GM12873 (cell line): ENCODE measurements around the gene UBE2I.

ENCODE experiments used
- TF ChIP-seq, protein P1 (sequence below): IDR thresholded peaks from 2 replicates; pipeline ENCODE4 v1.5.1; 2012; ENCODE audit warnings: low read depth, mild to moderate bottlenecking, moderate library complexity, low read length, control low read depth; ENCODE audit not compliant: insufficient read depth; ENCODE audit errors: missing control alignments

UBE2I gene

DNA sequence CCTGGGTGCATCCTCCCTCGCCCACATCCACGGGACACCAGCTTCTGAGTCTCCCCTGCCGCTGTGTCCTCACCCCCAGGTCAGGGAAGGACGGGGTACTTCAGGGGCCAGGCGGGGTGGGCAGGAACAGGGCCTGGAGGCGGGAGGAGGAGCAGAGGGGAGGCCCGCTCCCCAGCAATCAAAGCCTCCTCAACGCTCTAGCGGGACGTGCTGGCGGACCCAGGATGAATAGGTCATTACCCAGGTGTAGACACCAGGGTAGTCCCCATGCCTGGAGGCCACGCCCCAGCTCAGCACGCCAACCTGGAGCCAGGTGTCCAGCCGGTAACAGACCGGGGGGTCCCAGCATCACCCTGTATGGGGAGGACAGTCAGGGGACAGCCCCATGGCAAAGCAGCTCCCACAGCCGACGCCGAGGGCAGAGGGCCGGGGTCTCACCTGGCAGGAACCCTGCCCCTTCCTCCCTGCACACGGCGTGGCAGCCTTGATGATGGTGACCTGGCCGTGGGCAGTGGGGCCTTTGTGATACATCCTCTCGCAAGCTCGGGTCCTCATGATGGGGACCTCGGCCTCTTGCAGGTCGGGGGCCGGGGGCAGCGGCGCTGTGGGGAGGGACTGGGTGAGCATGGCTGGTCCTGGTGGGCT, 29.4 kb upstream of the UBE2I start:
- TF ChIP-seq, protein P1, sequence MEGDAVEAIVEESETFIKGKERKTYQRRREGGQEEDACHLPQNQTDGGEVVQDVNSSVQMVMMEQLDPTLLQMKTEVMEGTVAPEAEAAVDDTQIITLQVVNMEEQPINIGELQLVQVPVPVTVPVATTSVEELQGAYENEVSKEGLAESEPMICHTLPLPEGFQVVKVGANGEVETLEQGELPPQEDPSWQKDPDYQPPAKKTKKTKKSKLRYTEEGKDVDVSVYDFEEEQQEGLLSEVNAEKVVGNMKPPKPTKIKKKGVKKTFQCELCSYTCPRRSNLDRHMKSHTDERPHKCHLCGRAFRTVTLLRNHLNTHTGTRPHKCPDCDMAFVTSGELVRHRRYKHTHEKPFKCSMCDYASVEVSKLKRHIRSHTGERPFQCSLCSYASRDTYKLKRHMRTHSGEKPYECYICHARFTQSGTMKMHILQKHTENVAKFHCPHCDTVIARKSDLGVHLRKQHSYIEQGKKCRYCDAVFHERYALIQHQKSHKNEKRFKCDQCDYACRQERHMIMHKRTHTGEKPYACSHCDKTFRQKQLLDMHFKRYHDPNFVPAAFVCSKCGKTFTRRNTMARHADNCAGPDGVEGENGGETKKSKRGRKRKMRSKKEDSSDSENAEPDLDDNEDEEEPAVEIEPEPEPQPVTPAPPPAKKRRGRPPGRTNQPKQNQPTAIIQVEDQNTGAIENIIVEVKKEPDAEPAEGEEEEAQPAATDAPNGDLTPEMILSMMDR: no peak

- TF ChIP-seq, protein P1: no peak
These were observed 28.7 kb upstream of the UBE2I start for GRCh38 chr16:1280783-1281182.

- TF ChIP-seq, protein P1: no peak
These were observed 27.9 kb upstream of the UBE2I start for GRCh38 chr16:1281517-1281916.

GRCh38 chr16:1282324-1282973, 27.0 kb upstream of the UBE2I start:
- TF ChIP-seq, protein P1: no peak

DNA sequence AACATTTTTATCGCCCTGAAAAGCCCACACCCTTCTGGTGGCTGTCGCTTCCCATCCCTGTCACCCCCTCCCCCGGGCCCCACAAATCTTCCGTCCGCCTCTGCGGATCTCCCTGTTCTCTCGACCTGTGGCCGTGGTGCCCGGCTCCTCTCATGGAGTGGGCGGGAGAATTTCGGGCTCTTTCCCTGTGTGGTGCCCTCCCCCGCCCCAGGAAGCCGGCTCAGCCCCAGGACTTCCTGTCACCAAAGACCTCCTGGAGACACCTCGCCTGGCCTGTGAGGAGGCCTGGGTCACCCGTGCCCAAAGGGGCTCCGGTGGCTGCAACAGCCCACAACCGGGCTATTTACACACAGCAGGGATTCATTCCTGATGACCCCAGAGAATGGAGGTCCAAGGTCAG, 26.1 kb upstream of the UBE2I start:
- TF ChIP-seq, protein P1: no peak

GRCh38 chr16:1283996-1284616, 25.3 kb upstream of the UBE2I start:
- TF ChIP-seq, protein P1: no peak

GRCh38 chr16:1285669-1286512, 23.5 kb upstream of the UBE2I start:
- TF ChIP-seq, protein P1: no peak
